Esophagus squamous epithelium (tissue), 4 donors: Measurements from ENCODE around the gene KISS1.
"Not testable (repeated sequence)": the region's sequence is repeated elsewhere in the genome, so short reads cannot be mapped to it uniquely, and the experiment has no call there.

Experiments used
- CTCF ChIP-seq, 6 experiments: fragments of 450-650 bp in 4 of 6; fragments of 200-600 bp in 2 of 6; sonication (generic) in 2 of 6; IDR thresholded peaks; one replicate each; pipeline ENCODE4 v1.5.1; 2016 to 2019; ENCODE audit warnings: antibody characterized with exemption in 6 of 6, mild to moderate bottlenecking in 4 of 6, moderate library complexity in 4 of 6
- POLR2A ChIP-seq, 4 donors: fragments of 450-650 bp; IDR thresholded peaks; one replicate each; pipeline ENCODE4 v1.6.1; 2017; ENCODE audit warnings: antibody characterized with exemption in 4 of 4, mild to moderate bottlenecking in 4 of 4, moderate library complexity in 3 of 4

- not testable (repeated sequence) for TF ChIP-seq CTCF, POLR2A (IDR thresholded peaks at IDR 0.05)
Observed at GRCh38 chr1:204239401-204239800, 43.1 kb upstream of the KISS1 start.
